HUES6 (cell line): Measurements from ENCODE around the gene REEP1.
"Not testable (repeated sequence)": the region's sequence is repeated elsewhere in the genome, so short reads cannot be mapped to it uniquely, and the experiment has no call there.

Experiments
- H3K27ac ChIP-seq: 2 replicates; pipeline ENCODE4 v1.7.0; 2013; ENCODE audit warnings: low read depth, mild to moderate bottlenecking, low read length, inconsistent platforms
- H3K27me3 ChIP-seq: 2 replicates; pipeline ENCODE4 v1.6.1; 2013; ENCODE audit warnings: low read length; ENCODE audit not compliant: control insufficient read depth, insufficient read depth
- H3K36me3 ChIP-seq: 2 replicates; pipeline ENCODE4 v1.6.1; 2013; ENCODE audit warnings: low read length; ENCODE audit not compliant: control insufficient read depth, insufficient read depth
- H3K4me1 ChIP-seq: 2 replicates; pipeline ENCODE4 v1.6.1; 2013; ENCODE audit warnings: low read length; ENCODE audit not compliant: control insufficient read depth, insufficient read depth
- H3K4me3 ChIP-seq: 2 replicates; pipeline ENCODE4 v1.5.1; 2013; ENCODE audit warnings: low read depth, low read length
- H3K9ac ChIP-seq: one replicate; pipeline ENCODE4 v1.6.1; 2013; ENCODE audit warnings: mild to moderate bottlenecking, low read length
- H3K9me3 ChIP-seq: 2 replicates; pipeline ENCODE4 v1.6.1; 2013; ENCODE audit warnings: low read depth, low read length; ENCODE audit not compliant: control insufficient read depth, insufficient read depth

The REEP1 gene

GRCh38 chr2:86232373-86232784 is 105.0 kb downstream of the REEP1 start:
- no peaks in the 10 kb centered on the region for H3K36me3 ChIP-seq
- no peak overlapping the region for H3K4me3 ChIP-seq
- no peak overlapping the region for H3K9ac ChIP-seq
- peaks cover 12% of the 10 kb centered on the region; the same call in 1 of the 2 replicates for H3K4me1 ChIP-seq
- no peak overlapping the region for H3K27ac ChIP-seq
- H3K27me3 ChIP-seq: no peaks in the 10 kb centered on the region
- H3K9me3 ChIP-seq: no peaks in the 10 kb centered on the region

DNA sequence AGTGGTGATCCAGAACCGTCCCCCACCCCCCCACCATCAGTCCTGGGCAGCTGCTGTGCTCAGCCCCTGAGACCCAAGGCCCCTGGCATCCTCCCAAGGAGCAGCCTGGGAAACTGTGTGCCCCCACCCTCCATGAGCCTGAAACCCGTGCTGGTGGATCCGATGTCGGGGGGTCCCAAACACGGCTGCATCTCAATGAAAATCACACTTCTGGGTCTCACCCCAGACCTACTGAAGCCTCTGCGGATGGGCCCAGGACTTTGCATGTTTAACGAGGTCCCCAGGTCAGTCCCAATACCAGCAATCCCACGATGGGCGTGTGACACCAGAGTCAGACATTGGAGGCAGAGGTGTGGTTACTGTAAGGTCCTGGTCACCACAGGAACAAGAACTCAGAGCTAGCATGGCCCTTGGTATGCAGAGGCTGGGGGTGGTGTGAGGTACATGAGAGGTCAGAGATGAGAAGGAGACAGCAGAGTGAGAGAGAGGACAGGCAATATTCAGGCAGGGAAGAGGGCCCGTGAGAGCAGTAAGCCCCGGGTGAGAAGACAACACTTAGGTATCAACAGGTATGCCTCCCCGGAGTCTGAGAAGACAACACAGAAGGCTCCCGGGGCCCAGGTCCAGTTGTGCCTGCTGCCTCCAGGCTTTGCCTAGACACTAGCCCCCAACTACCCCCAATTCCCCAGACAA is 105.6 kb downstream of the REEP1 start:
- no peak overlapping the region for H3K27ac ChIP-seq
- peaks cover 12% of the 10 kb centered on the region; the same call in 1 of the 2 replicates for H3K4me1 ChIP-seq
- no peak overlapping the region for H3K4me3 ChIP-seq
- no peaks in the 10 kb centered on the region for H3K9me3 ChIP-seq
- H3K9ac ChIP-seq: no peak overlapping the region
- H3K36me3 ChIP-seq: no peaks in the 10 kb centered on the region
- no peaks in the 10 kb centered on the region for H3K27me3 ChIP-seq

DNA sequence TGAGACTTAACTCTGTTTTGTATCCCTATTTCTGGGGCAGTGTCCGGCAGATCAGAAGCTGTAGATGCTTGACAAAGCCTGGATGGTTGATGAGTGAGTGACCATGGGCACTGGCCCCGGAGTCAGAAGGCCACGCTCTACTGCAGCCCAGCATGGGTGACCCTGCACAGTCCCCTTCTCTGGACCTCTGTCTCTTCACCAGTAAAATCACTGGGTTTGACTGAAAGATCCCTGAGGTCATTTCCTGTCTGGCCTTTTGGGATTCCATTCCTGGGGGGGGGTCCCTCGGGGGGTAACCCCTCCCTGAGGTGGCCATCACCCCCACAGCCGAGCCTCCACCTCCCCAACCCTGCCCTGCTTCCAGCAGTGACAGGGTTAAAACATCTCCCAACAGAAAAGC is 106.5 kb downstream of the REEP1 start:
- Histone ChIP-seq H3K27ac (no peak overlapping the region), H3K4me3 (no peak overlapping the region), H3K9me3 (no peaks in the 10 kb centered on the region), H3K36me3 (no peaks in the 10 kb centered on the region), H3K9ac (no peak overlapping the region), H3K4me1 (peaks cover 12% of the 10 kb centered on the region; the same call in 1 of the 2 replicates), H3K27me3 (no peaks in the 10 kb centered on the region)

GRCh38 chr2:86229221-86229620 is 108.2 kb downstream of the REEP1 start:
- H3K4me1 ChIP-seq: peaks cover 12% of the 10 kb centered on the region; the same call in 1 of the 2 replicates
- no peaks in the 10 kb centered on the region for H3K27me3 ChIP-seq
- H3K36me3 ChIP-seq: no peaks in the 10 kb centered on the region
- no peaks in the 10 kb centered on the region for H3K9me3 ChIP-seq
- H3K27ac ChIP-seq: no peak overlapping the region
- H3K4me3 ChIP-seq: no peak overlapping the region
- no peak overlapping the region for H3K9ac ChIP-seq

- H3K4me3 ChIP-seq, H3K9me3 ChIP-seq, H3K27ac ChIP-seq, H3K27me3 ChIP-seq, H3K36me3 ChIP-seq, H3K9ac ChIP-seq: not testable (repeated sequence)
- peaks cover 12% of the 10 kb centered on the region; the same call in 1 of the 2 replicates for H3K4me1 ChIP-seq
These were observed 108.9 kb downstream of the REEP1 start for GRCh38 chr2:86228574-86228973.

- no peaks in the 10 kb centered on the region for H3K36me3 ChIP-seq
- no peaks in the 10 kb centered on the region for H3K27me3 ChIP-seq
- H3K9ac ChIP-seq: no peak overlapping the region
- no peak overlapping the region for H3K4me3 ChIP-seq
- no peak overlapping the region for H3K27ac ChIP-seq
- no peaks in the 10 kb centered on the region for H3K9me3 ChIP-seq
- H3K4me1 ChIP-seq: peaks cover 19% of the 10 kb centered on the region
These were observed 109.7 kb downstream of the REEP1 start for GRCh38 chr2:86227685-86228084.

- H3K4me3 ChIP-seq: no peak overlapping the region
- H3K9me3 ChIP-seq: no peaks in the 10 kb centered on the region
- no peaks in the 10 kb centered on the region for H3K27me3 ChIP-seq
- no peaks in the 10 kb centered on the region for H3K36me3 ChIP-seq
- H3K4me1 ChIP-seq: peaks cover 18% of the 10 kb centered on the region
- H3K9ac ChIP-seq: no peak overlapping the region
- no peak overlapping the region for H3K27ac ChIP-seq
These were observed 110.5 kb downstream of the REEP1 start for GRCh38 chr2:86226636-86227520.

DNA sequence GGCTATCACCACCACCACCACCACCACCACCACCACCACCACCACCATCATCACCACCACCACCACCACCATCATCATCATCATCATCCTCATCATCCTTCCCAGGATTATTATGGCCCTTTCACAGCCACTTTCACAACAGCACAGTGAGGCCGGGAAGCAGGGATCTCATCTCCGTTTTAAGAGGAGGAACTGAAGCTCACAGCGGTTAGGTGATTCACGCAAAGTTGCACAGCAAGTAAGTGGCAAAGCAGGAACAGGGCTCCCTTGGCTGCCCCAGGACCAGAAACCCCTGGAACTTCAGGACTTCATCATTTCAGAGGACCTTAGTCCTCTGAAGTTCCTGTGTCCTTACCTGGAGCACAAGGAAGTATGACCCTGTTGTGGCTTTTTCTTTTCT is 111.4 kb downstream of the REEP1 start:
- H3K36me3 ChIP-seq: no peaks in the 10 kb centered on the region
- no peaks in the 10 kb centered on the region for H3K27me3 ChIP-seq
- no peak overlapping the region for H3K9ac ChIP-seq
- no peaks in the 10 kb centered on the region for H3K9me3 ChIP-seq
- H3K4me1 ChIP-seq: peaks cover 12% of the 10 kb centered on the region
- H3K4me3 ChIP-seq: no peak overlapping the region
- no peak overlapping the region for H3K27ac ChIP-seq

DNA sequence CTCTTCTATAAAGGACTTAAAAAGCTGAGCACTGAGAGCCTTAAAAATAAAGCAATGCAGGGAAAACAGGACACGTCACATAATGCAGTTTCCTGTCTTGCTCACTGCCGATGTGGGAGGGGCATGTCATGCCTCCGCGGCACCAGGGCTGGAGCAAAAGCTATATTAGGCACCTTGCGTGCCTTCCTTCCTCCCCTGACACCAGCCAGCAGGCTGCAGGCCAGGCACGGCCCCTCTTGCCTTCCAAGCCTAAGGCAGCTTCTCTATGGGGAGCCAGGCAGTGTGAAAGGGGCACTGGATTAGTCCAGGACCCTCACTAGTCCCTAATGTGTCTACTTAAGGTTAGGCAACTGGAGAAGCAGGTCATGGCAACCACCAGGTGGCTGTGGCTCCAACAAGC is 111.8 kb downstream of the REEP1 start:
- Histone ChIP-seq H3K27me3 (no peaks in the 10 kb centered on the region), H3K9me3 (no peaks in the 10 kb centered on the region), H3K27ac (no peak overlapping the region), H3K4me1 (peaks cover 12% of the 10 kb centered on the region), H3K36me3 (no peaks in the 10 kb centered on the region), H3K9ac (no peak overlapping the region), H3K4me3 (no peak overlapping the region)

DNA sequence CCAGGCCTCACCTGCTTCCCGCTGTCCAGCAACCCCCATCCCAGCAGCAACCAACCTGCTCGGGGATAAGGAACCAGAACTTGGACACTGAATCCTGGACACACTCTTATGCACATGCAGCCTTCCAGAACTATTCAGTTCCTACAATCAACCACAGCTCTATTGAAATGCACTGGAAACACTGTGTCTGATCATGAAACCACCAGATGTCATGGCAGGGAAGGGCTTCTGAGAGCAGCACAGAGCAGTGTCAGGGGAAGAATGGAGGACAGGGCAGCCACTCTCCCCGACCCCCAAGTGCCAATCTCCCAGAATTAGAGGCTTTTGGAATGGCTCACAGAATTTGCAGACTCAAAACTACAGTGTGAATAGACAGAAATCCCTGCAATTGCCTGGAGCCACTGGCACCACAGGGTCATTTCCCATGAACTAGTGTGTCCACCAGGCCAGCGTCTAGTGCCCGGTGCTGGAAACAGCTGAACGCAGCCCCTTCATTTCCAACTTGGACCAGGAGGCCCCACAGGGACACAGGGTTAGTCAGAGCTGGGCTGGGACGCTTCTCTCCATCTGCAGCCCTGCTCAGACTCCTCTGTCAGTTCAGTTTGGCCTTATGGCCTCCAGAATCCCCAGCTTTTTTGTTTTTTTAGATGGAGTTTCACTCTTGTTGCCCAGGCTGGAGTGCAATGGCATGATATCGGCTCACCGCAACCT is 112.6 kb downstream of the REEP1 start:
- Histone ChIP-seq H3K9ac (no peak overlapping the region), H3K4me1 (peaks cover 12% of the 10 kb centered on the region), H3K27ac (no peak overlapping the region), H3K36me3 (no peaks in the 10 kb centered on the region), H3K27me3 (no peaks in the 10 kb centered on the region), H3K9me3 (no peaks in the 10 kb centered on the region), H3K4me3 (no peak overlapping the region)
